CD4-positive, alpha-beta T cell (primary cell): ENCODE results near the gene CHADL. TPM values are rescaled to one million over a fixed set of nuclear protein-coding genes. Genes with fewer than 3 reads are reported as not detected.

ENCODE experiments used
- ATAC-seq: fragments of 200-7000 bp; cut with Tn5 transposase; one replicate; pipeline ENCODE4 v1.10.0; 2022; ENCODE audit warnings: mild to moderate bottlenecking; ENCODE audit not compliant: poor library complexity
- CTCF ChIA-PET: fragments of 350-600 bp; sonication (Branson Sonifier 250); formaldehyde crosslinking; loops from one replicate; lab custom pipeline; 2021; ENCODE audit warnings: antibody characterized with exemption, inconsistent platforms; lab: Charles Lee
- POLR2A ChIA-PET: fragments of 350-600 bp; sonication (Branson Sonifier 250); formaldehyde crosslinking; loops from one replicate; lab custom pipeline; 2021; ENCODE audit warnings: antibody characterized with exemption, inconsistent platforms; lab: Charles Lee
- DNase-seq, 14 experiments: peaks; one replicate each; pipeline ENCODE4 v3.0.0-alpha.2; 2013 to 2020; ENCODE audit warnings: mixed read lengths in 2 of 14
- H3K27ac ChIP-seq, 2 donors: one replicate each; pipeline versions ENCODE4 v1.5.1 to v1.7.0; 2013; ENCODE audit warnings: low read length in 2 of 2, low read depth in 1 of 2, mild to moderate bottlenecking in 1 of 2
- H3K27me3 ChIP-seq, 2 experiments: 1 replicate in 1 of 2; 2 replicates in 1 of 2; pipeline versions ENCODE4 v1.6.1 to v1.7.0; 2013; ENCODE audit warnings: low read length in 2 of 2, control low read depth in 1 of 2, mild to moderate bottlenecking in 1 of 2, moderate library complexity in 1 of 2; ENCODE audit not compliant: insufficient read depth in 2 of 2, control insufficient read depth in 1 of 2
- H3K36me3 ChIP-seq: one replicate; pipeline ENCODE4 v1.6.1; 2013; ENCODE audit warnings: low read length, control low read depth; ENCODE audit not compliant: insufficient read depth
- H3K4me1 ChIP-seq: one replicate; pipeline ENCODE4 v1.6.1; 2013; ENCODE audit warnings: low read length, control low read depth; ENCODE audit not compliant: insufficient read depth
- H3K4me3 ChIP-seq: one replicate; pipeline ENCODE4 v1.5.1; 2013; ENCODE audit warnings: mild to moderate bottlenecking, low read length, moderate library complexity
- H3K9me3 ChIP-seq, 2 experiments: 1 replicate in 1 of 2; 2 replicates in 1 of 2; pipeline versions ENCODE4 v1.6.1 to v1.7.0; 2013; ENCODE audit warnings: low read length in 2 of 2, mild to moderate bottlenecking in 2 of 2, control low read depth in 1 of 2, moderate library complexity in 1 of 2; ENCODE audit not compliant: control insufficient read depth in 1 of 2, insufficient read depth in 1 of 2
- H3K27ac Mint-ChIP-seq: one replicate; pipeline ENCODE4 v1.8.0; 2020; ENCODE audit warnings: mixed read lengths
- H3K27me3 Mint-ChIP-seq: one replicate; pipeline ENCODE4 v1.8.0; 2021; ENCODE audit warnings: mixed read lengths
- H3K36me3 Mint-ChIP-seq: one replicate; pipeline ENCODE4 v1.8.0; 2021; ENCODE audit warnings: low read depth, mixed read lengths
- H3K4me1 Mint-ChIP-seq: one replicate; pipeline ENCODE4 v1.8.0; 2021; ENCODE audit warnings: low read depth, mixed read lengths
- H3K4me3 Mint-ChIP-seq: one replicate; pipeline ENCODE4 v1.8.0; 2020; ENCODE audit warnings: mild to moderate bottlenecking, mixed read lengths
- H3K9me3 Mint-ChIP-seq: one replicate; pipeline ENCODE4 v1.8.0; 2020; ENCODE audit warnings: mixed read lengths
- CTCF ChIP-seq: fragments of 200-600 bp; IDR thresholded peaks from one replicate; pipeline ENCODE4 v1.8.0; 2022; ENCODE audit warnings: antibody characterized with exemption, mild to moderate bottlenecking
- intact Hi-C, 2 experiments: fragments of 100-400 bp; cut with DNase I in 1 of 2; cut with micrococcal nuclease in 1 of 2; formaldehyde crosslinking; loops; one replicate each; pipeline versions ENCODE4 v1.15.1 to v1.9.0; 2023 to 2025; cut with DNase I, micrococcal nuclease
- total RNA-seq, 174 experiments: library from RNA in 2 of 174; stranded (reverse) in 2 of 174; gene quantifications; one replicate each; pipeline ENCODE4 v1.2.3 and lab custom pipeline; 2021 to 2026

The CHADL gene
- total RNA-seq, 2 experiments from 2014 or later = 1.7 to 1.8 TPM

- no peak overlapping the region for H3K27ac ChIP-seq
- peaks cover 16% of the 10 kb centered on the region for H3K4me1 ChIP-seq
- H3K36me3 ChIP-seq = no peaks in the 10 kb centered on the region
- intact Hi-C loops = loop anchor here (1.0 to 10.0 kb wide), 3 partner anchors 35 to 315 kb away; no protein-coding TSS in a partner anchor
- no peaks in the 10 kb centered on the region for H3K36me3 Mint-ChIP-seq
- ChIA-PET CTCF (interaction anchor here (0.5 to 1.9 kb wide), 25 partner anchors 10 to 697 kb away, joined by 3 to 49 read pairs (median 5); partner anchors contain the start of genes EP300, L3MBTL2, RANGAP1 and ZC3H7B), POLR2A (interaction anchor here (0.6 to 2.4 kb wide), 19 partner anchors 16 to 452 kb away, joined by 3 to 39 read pairs (median 4); partner anchors contain the start of genes EP300, L3MBTL2, PHF5A and RANGAP1)
- no peaks in the 10 kb centered on the region for H3K27me3 ChIP-seq
- peak overlapping the region; percentile 44 for H3K4me3 ChIP-seq
- H3K27ac Mint-ChIP-seq = no peak overlapping the region
- peaks cover 5% of the 10 kb centered on the region for H3K4me1 Mint-ChIP-seq
- ATAC-seq (no peak), DNase-seq (no peak)
- peak; percentile 69 for TF ChIP-seq CTCF
- no peaks in the 10 kb centered on the region for H3K9me3 ChIP-seq
- H3K4me3 Mint-ChIP-seq = peak overlapping the region; percentile 73
- H3K9me3 Mint-ChIP-seq = no peaks in the 10 kb centered on the region
- no peaks in the 10 kb centered on the region for H3K27me3 Mint-ChIP-seq
Measured at GRCh38 chr22:41237036-41237706, 3.6 kb downstream of the CHADL start.

GRCh38 chr22:41234815-41235695, 5.7 kb downstream of the CHADL start:
- H3K27me3 Mint-ChIP-seq = no peaks in the 10 kb centered on the region
- H3K4me1 Mint-ChIP-seq = peaks cover 5% of the 10 kb centered on the region
- intact Hi-C loops = loop anchor here (5.0 to 10.0 kb wide), 2 partner anchors 33 to 80 kb away; no protein-coding TSS in a partner anchor
- DNase-seq = no peak
- ATAC-seq = no peak
- peaks cover 16% of the 10 kb centered on the region for H3K4me1 ChIP-seq
- no peak overlapping the region for H3K4me3 Mint-ChIP-seq
- TF ChIP-seq CTCF = no peak
- CTCF ChIA-PET = no interaction called here
- H3K27ac ChIP-seq = no peak overlapping the region
- POLR2A ChIA-PET = no interaction called here
- H3K9me3 Mint-ChIP-seq = no peaks in the 10 kb centered on the region
- H3K9me3 ChIP-seq = no peaks in the 10 kb centered on the region
- peaks cover 12% of the 10 kb centered on the region for H3K36me3 ChIP-seq
- H3K36me3 Mint-ChIP-seq = peaks cover 10% of the 10 kb centered on the region
- no peak overlapping the region for H3K27ac Mint-ChIP-seq
- no peak overlapping the region for H3K4me3 ChIP-seq
- H3K27me3 ChIP-seq = no peaks in the 10 kb centered on the region

GRCh38 chr22:41231369-41231768, 9.4 kb downstream of the CHADL start:
- Mint-ChIP-seq H3K27me3 (no peaks in the 10 kb centered on the region), H3K9me3 (no peaks in the 10 kb centered on the region), H3K27ac (peak overlapping the region; percentile 24), H3K4me1 (no peaks in the 10 kb centered on the region), H3K36me3 (peaks cover 26% of the 10 kb centered on the region), H3K4me3 (no peak overlapping the region)
- no peak for TF ChIP-seq CTCF
- no peak overlapping the region for H3K27ac ChIP-seq
- ChIA-PET CTCF (no interaction called here), POLR2A (no interaction called here)
- H3K4me3 ChIP-seq = no peak overlapping the region
- peaks cover 36% of the 10 kb centered on the region for H3K36me3 ChIP-seq
- no peaks in the 10 kb centered on the region for H3K27me3 ChIP-seq
- intact Hi-C loops = loop anchor here in 1 of 2 experiments (10.0 kb wide), 1 partner anchor 77 kb away; no protein-coding TSS in a partner anchor
- DNase-seq = no peak
- ATAC-seq = no peak
- H3K9me3 ChIP-seq = no peaks in the 10 kb centered on the region
- H3K4me1 ChIP-seq = peaks cover under 1% of the 10 kb centered on the region
